ENCODE measurements around the gene CPED1. TPM values are rescaled to one million over a fixed set of nuclear protein-coding genes. Genes with fewer than 3 reads are reported as not detected.

Gene CPED1
- total and polyA plus RNA-seq, 11 donors = 3.6 to 51.2 (median 24.8) TPM

GRCh38 chr7:121026577-121027111 is 38.1 kb downstream of the CPED1 start:
- H3K9me3 ChIP-seq = no peaks in the 10 kb centered on the region
- no peaks in the 10 kb centered on the region for H3K36me3 ChIP-seq
- peaks cover 3 to 78% (median 60%) of the 10 kb centered on the region in 12 donors for H3K4me1 ChIP-seq
- peak overlapping the region in 3 of 12 donors; percentile 69 to 84 (median 75) for H3K27ac ChIP-seq
- 94 to 99% (median 97%) methylated on average over 3 of the region's 3 CpGs for WGBS, 4 donors
- no peak for TF ChIP-seq POLR2A (IDR thresholded peaks at IDR 0.05)
- TF ChIP-seq, protein P1, sequence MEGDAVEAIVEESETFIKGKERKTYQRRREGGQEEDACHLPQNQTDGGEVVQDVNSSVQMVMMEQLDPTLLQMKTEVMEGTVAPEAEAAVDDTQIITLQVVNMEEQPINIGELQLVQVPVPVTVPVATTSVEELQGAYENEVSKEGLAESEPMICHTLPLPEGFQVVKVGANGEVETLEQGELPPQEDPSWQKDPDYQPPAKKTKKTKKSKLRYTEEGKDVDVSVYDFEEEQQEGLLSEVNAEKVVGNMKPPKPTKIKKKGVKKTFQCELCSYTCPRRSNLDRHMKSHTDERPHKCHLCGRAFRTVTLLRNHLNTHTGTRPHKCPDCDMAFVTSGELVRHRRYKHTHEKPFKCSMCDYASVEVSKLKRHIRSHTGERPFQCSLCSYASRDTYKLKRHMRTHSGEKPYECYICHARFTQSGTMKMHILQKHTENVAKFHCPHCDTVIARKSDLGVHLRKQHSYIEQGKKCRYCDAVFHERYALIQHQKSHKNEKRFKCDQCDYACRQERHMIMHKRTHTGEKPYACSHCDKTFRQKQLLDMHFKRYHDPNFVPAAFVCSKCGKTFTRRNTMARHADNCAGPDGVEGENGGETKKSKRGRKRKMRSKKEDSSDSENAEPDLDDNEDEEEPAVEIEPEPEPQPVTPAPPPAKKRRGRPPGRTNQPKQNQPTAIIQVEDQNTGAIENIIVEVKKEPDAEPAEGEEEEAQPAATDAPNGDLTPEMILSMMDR (IDR thresholded peaks at IDR 0.05) = no peak
- intact Hi-C loops (cut with DNase I) = loop anchor here in 1 of 10 donors (5.0 kb wide), 1 partner anchor 46 kb away; no protein-coding TSS in a partner anchor
- ATAC-seq (no peak), DNase-seq (no peak)
- no peaks in the 10 kb centered on the region for H3K27me3 ChIP-seq
- H3K4me3 ChIP-seq = no peak overlapping the region

DNA sequence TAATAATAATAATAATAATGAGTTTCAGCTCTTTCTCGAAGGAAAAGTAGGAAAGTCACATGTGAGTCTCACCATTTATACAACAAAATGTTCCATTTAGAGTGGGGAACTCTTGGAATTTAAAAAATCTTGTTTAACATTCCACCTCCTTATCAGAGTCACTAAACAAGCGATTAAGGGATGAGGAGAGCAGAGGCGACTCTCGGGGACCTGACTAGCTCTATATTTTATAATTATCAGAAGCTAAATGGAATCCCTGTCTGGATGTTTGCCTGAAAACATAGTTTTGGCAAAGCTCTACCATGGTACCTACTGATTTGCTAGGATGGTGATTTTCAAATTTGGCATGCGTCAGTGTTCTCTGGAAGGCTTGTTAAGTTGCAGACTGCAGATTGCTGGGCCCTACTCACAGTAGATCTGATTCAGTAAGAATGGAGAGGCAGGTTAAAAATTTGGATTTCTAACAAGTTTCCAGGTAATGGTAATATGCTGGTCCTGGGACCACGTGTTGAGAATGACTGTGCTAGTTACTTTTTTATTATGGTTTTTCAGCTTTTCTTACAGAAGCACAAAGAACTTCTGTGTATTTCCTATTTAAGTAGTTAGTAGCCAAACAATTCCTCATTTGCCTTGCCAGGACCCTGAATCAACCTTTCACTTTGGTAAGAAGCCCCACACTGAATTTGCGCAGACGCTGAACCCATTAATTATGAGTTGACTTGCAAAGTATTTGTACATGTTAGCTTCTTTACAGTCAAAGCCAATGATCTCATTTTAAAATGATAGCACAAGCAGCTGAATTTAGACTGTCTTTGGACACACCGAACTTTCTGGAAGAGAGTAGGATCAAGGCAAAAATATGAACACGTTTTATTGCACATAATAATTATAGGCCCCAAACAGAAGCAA is 39.5 kb downstream of the CPED1 start:
- ATAC-seq (peak; percentile 46 to 67 (median 55)), DNase-seq (no peak)

DNA sequence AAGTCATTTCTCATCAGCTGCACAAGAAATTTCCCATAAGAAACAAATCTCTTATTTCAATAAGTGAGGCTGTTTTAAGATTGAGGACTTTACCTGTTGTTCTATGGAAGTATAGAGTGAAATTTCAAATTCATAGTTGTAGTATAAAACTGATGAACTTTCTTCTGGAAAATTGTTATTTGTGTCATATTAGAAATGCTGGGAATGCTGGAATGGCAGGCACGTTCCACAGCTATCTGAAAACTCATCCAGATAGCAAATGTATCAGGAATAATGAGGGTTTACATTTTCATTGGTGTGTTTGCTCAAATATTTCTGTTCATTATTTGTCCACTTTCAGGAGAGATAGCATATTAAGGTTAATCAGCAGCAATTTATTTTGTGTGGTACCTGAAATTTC is 40.8 kb downstream of the CPED1 start:
- no peaks in the 10 kb centered on the region for H3K36me3 ChIP-seq
- TF ChIP-seq, protein P1 (IDR thresholded peaks at IDR 0.05) = no peak
- TF ChIP-seq POLR2A (IDR thresholded peaks at IDR 0.05) = no peak
- H3K9me3 ChIP-seq = no peaks in the 10 kb centered on the region
- intact Hi-C loops (cut with DNase I) = loop anchor here in 1 of 10 donors (5.0 kb wide), 1 partner anchor 43 kb away; no protein-coding TSS in a partner anchor
- no peak for DNase-seq
- ATAC-seq = no peak
- H3K4me1 ChIP-seq = peaks cover 0 to 67% (median 46%) of the 10 kb centered on the region in 12 donors
- no peaks in the 10 kb centered on the region for H3K27me3 ChIP-seq
- H3K27ac ChIP-seq = peak overlapping the region in 9 of 12 donors; percentile 2 to 83 (median 65)
- no peak overlapping the region for H3K4me3 ChIP-seq
- 46 to 66% (median 58%) methylated on average over 1 of the region's 1 CpG for WGBS, 4 donors

More for the DNA sequence above, 39.5 kb downstream of the CPED1 start:
- Histone ChIP-seq H3K4me1 (peaks cover 3 to 75% (median 56%) of the 10 kb centered on the region in 12 donors), H3K27me3 (no peaks in the 10 kb centered on the region), H3K27ac (peak overlapping the region; percentile 26 to 84 (median 67)), H3K4me3 (peak overlapping the region in 1 of 12 donors; percentile 14), H3K36me3 (no peaks in the 10 kb centered on the region), H3K9me3 (no peaks in the 10 kb centered on the region)
- intact Hi-C loops (cut with DNase I) = loop anchor here in 1 of 10 donors (5.0 kb wide), 1 partner anchor 44 kb away; no protein-coding TSS in a partner anchor
- TF ChIP-seq, protein P1 (IDR thresholded peaks at IDR 0.05) = no peak
- TF ChIP-seq POLR2A (IDR thresholded peaks at IDR 0.05) = no peak
- 37 to 54% (median 48%) methylated on average over 10 of the region's 10 CpGs for WGBS, 4 donors

DNA sequence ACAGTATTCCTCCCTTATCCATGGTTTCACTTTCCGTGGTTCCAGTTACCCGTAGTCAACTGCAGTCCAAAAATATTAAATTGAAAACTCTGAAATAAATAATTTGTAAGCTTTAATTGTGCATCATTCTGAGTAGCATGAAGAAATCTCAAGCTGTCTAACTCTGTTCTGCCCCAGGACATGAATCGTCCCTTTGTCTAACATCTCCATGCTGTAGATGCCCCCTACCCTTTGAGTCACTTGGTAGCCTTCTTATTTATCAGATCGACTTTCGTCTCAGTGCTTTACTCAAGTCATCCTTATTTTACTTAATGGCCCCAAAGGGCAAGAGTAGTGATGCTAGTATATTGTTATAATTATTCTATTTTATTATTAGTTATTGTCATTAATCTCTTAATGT is 41.8 kb downstream of the CPED1 start:
- intact Hi-C loops (cut with DNase I) = no loop called here
- Histone ChIP-seq H3K4me3 (peak overlapping the region in 5 of 12 donors; percentile 7 to 34 (median 16)), H3K36me3 (no peaks in the 10 kb centered on the region), H3K4me1 (peaks cover 0 to 60% (median 37%) of the 10 kb centered on the region in 12 donors), H3K9me3 (no peaks in the 10 kb centered on the region), H3K27me3 (no peaks in the 10 kb centered on the region), H3K27ac (peak overlapping the region in 5 of 12 donors; percentile 5 to 83 (median 65))
- DNase-seq (no peak), ATAC-seq (no peak)
- 77 to 91% (median 82%) methylated on average over 5 of the region's 5 CpGs for WGBS, 4 donors
- TF ChIP-seq, protein P1 (IDR thresholded peaks at IDR 0.05) = no peak
- TF ChIP-seq POLR2A (IDR thresholded peaks at IDR 0.05) = no peak
